Measurements from ENCODE around the gene LGR5. TPM values are rescaled to one million over a fixed set of nuclear protein-coding genes. Genes with fewer than 3 reads are reported as not detected.
A peak's percentile ranks its signal among the peaks of the same experiment; 100 is the strongest.

LGR5 gene
- total and polyA plus RNA-seq, 2 of the 8 experiments (the other 6 are each of a cell fraction or from before 2014, with no cell fraction given): 0.08 to 0.19 TPM

DNA sequence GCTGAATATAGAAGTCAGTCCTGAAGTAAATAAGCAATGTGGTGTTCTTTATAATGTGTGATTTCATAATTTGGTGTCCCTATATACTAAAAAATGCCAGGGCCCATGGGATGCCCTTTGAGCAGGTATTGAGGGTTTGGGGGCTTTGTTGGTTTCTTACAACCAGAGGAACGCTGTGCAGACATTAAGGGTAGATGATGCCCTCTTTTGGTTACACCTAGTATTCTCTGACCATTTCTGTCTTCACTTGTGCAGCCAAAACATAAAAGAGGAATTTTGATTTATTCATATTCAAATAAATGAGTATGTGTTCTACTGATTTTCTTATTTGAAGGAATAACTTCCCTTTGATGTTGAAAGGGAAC lies 3.0 kb downstream of the LGR5 start:
- peaks cover 15% of the 10 kb centered on the region for H3K23me2 ChIP-seq (ENCODE audit: low read depth, low read length)
- H3K4me3 ChIP-seq (ENCODE audit: extremely low read depth in 1 of 4, insufficient read depth in 2 of 4, low read depth in 3 of 4, low read length in 4 of 4): no peak overlapping the region
- H2BK120ac ChIP-seq (replicated peaks; ENCODE audit: low read depth, low read length): no peak overlapping the region
- DNase-seq (ENCODE audit: low read depth in 1 of 2, low spot score in 2 of 2) (no peak), FAIRE-seq (no peak)
- no peak overlapping the region for H4K91ac ChIP-seq (replicated peaks; ENCODE audit: insufficient read length, low read length)
- H2BK12ac ChIP-seq (ENCODE audit: low read depth, low read length): no peak overlapping the region
- no peaks in the 10 kb centered on the region for H3K9me3 ChIP-seq (ENCODE audit: insufficient read depth in 2 of 2, low read depth in 1 of 2, low read length in 1 of 2)
- H3K4ac ChIP-seq (replicated peaks; ENCODE audit: insufficient read length, low read depth, low read length): no peak overlapping the region
- no peak overlapping the region for H3K56ac ChIP-seq (replicated peaks; ENCODE audit: insufficient read length, low read depth, low read length)
- no peak overlapping the region for H3K14ac ChIP-seq (ENCODE audit: insufficient read length)
- H4K5ac ChIP-seq (ENCODE audit: insufficient read length, low read depth, low read length): no peak overlapping the region
- H4K8ac ChIP-seq (ENCODE audit: extremely low read depth, insufficient read depth, low read length): no peak overlapping the region
- H3K79me1 ChIP-seq (ENCODE audit: low read depth, low read length): no peaks in the 10 kb centered on the region
- peaks cover 0 to 11% (median 4%) of the 10 kb centered on the region in 4 experiments; a peak in 6 of 7 replicates for H3K4me1 ChIP-seq (replicated peaks in 1 of 4; ENCODE audit: control insufficient read depth in 3 of 4, insufficient read depth in 4 of 4, low read length in 3 of 4)
- H3K27ac ChIP-seq (ENCODE audit: low read depth, low read length): no peak overlapping the region
- peaks cover 29 to 57% (median 47%) of the 10 kb centered on the region in 4 experiments for H3K27me3 ChIP-seq (replicated peaks in 1 of 4; ENCODE audit: control insufficient read depth in 3 of 4, extremely low read depth in 1 of 4, insufficient read depth in 3 of 4, low read length in 3 of 4)
- peak in 1 of 2 experiments; percentile 3; a peak in 2 of 4 replicates for TF ChIP-seq RAD21 (IDR thresholded peaks at IDR 0.05 in 1 of 2, conservative IDR thresholded peaks at IDR 0.05 in 1 of 2; ENCODE audit: low read depth in 2 of 2, low read length in 2 of 2)
- no peak for TF ChIP-seq TAF1 (IDR thresholded peaks at IDR 0.05; ENCODE audit: low read depth, low read length)
- H3K18ac ChIP-seq (ENCODE audit: extremely low read depth, low read length): no peak overlapping the region
- H2BK20ac ChIP-seq (ENCODE audit: low read length): no peak overlapping the region
- H2AK5ac ChIP-seq (ENCODE audit: low read depth, low read length): no peak overlapping the region
- CTCF ChIA-PET (ENCODE audit: partially characterized antibody): interaction anchor here (0.8 to 2.2 kb wide), 5 partner anchors 9 to 307 kb away, joined by 3 to 9 read pairs (median 3); no protein-coding TSS in a partner anchor
- no peaks in the 10 kb centered on the region for H3K79me2 ChIP-seq (ENCODE audit: control insufficient read depth in 1 of 2, insufficient read depth in 2 of 2, low read length in 2 of 2)
- no peak overlapping the region for H2AFZ ChIP-seq (ENCODE audit: low read length)
- H3K4me2 ChIP-seq (ENCODE audit: insufficient read depth in 1 of 2, low read depth in 2 of 2, low read length in 2 of 2): no peak overlapping the region
- H2BK5ac ChIP-seq (ENCODE audit: low read depth, low read length): no peak overlapping the region
- no peak overlapping the region for H3K9ac ChIP-seq (replicated peaks in 1 of 4; ENCODE audit: extremely low read depth in 1 of 4, low read depth in 3 of 4, low read length in 3 of 4)
- 64% methylated on average over 1 of the region's 1 CpG; no CpG with 5 or more reads in 1 of the 2 experiments for whole genome bisulfite sequencing, 2 experiments (ENCODE audit: extremely low coverage in 1 of 2, insufficient coverage in 1 of 2, insufficient read length in 1 of 2, insufficient replicate concordance in 2 of 2, low coverage in 1 of 2, low lambda C conversion rate in 2 of 2, missing lambda C conversion rate in 1 of 2)
- POLR2A ChIA-PET (ENCODE audit: partially characterized antibody): no interaction called here
- H3K23ac ChIP-seq (ENCODE audit: insufficient read length): no peak overlapping the region
- H2BK15ac ChIP-seq (ENCODE audit: low read length): no peak overlapping the region
- no peaks in the 10 kb centered on the region for H3K36me3 ChIP-seq (ENCODE audit: control insufficient read depth in 2 of 4, insufficient read depth in 4 of 4, low read length in 3 of 4)
- peaks cover 0 to 2% of the 10 kb centered on the region in 2 experiments for H4K20me1 ChIP-seq (replicated peaks in 1 of 2; ENCODE audit: control insufficient read depth in 1 of 2, insufficient read depth in 2 of 2, low read length in 2 of 2)
